NCI-H526 (cell line): ENCODE measurements around the gene UNC45B.
"Not testable (repeated sequence)": the region's sequence is repeated elsewhere in the genome, so short reads cannot be mapped to it uniquely, and the experiment has no call there.

Experiments used
- DNase-seq, 2 experiments: peaks; one replicate each; lab custom pipeline; 2025; lab: John Stamatoyannopoulos, UW

The UNC45B gene

DNA sequence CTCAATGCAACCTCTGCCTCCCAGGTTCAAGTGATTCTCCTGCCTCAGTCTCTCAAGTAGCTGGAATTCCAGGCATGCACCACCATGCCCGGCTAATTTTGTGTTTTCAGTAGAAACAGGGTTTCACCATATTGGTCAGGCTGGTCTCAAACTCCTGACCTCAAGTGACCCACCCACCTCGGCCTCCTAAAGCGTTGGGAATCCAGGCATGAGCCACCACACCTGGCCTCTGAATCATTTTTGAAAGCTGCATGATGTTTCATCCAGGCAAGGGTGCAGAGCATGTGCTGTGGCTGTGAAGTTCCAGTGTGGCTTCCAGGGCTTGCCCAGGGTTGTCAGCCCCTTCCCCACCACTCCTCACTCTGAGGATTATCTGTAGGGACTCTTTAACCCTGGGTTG, 24.7 kb downstream of the UNC45B start:
- DNase-seq = not testable (repeated sequence)

DNA sequence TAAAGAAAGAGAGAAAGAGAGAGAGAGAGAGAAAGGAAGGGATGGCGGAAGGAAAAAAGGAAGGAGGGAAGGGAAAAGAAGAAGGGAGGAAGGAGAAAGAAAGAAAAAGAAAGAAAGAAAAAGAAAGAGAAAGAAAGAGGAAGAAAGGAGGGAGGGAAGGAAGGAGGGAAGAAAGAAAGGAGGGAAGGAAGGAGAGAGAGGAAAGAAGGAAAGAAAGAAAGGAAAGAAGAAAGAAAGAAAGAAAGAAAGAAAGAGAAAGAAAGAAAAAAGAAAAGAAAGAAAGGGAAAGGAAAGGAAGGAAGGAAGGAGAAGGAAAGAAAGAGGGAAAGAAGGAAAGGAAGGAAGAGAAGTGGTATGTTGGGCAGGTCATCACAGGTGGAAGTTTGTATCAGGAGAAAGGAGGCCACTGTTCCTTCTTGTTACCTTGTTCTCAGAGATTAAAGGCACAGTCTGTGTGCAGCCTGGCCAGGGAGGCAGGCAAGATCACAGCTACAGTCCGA, 27.3 kb downstream of the UNC45B start:
- DNase-seq = no peak

- DNase-seq = no peak
Measured at GRCh38 chr17:35175638-35176415, 28.2 kb downstream of the UNC45B start.

DNA sequence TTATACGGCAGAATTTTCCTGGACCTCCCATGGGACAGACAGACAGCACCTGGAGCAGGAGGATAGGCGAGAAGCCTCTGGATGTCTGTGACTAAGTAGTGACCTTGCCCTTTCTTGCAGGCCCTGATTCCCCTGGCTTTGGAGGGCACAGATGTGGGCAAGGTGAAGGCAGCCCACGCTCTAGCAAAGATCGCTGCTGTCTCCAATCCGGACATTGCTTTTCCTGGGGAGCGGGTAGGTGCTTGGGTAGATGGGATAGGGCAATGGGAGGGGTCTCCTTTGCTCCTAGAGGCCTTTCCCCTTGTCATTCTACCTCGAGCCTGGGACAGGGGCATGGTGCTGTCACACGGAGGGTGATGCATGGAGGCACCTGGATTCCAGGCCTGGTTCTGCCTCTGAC, 29.3 kb downstream of the UNC45B start:
- no peak for DNase-seq

DNA sequence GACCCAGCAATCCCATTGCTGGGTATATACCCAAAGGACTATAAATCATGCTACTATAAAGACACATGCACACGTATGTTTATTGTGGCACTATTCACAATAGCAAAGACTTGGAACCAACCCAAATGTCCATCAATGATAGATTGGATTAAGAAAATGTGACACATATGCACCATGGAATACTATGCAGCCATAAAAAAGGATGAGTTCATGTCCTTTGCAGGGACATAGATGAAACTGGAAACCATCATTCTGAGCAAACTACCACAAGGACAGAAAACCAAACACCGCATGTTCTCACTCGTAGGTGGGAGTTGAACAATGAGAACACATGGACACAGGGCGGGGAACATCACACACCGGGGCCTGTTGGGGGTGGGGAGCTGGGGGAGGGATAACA, 31.8 kb downstream of the UNC45B start:
- DNase-seq = not testable (repeated sequence)

DNA sequence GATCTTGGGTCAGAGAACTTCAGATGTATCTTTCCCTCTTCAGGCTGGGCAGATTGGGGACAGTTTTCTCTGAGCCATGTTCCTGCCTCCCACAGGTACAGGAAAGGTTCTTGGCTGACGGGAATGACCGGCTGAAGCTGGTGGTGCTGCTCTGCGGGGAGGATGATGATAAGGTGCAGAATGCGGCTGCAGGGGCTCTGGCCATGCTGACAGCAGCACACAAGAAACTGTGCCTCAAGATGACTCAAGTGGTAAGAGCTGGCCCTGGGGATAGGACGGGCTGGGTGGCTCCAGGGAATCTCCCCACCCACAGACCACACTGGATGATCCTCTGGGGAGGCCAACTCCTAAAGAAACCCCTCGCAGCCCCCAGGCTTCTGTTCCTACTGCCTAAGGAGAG, 35.7 kb downstream of the UNC45B start:
- DNase-seq = no peak

- DNase-seq = no peak
Measured at GRCh38 chr17:35184274-35184673, 36.7 kb downstream of the UNC45B start.

DNA sequence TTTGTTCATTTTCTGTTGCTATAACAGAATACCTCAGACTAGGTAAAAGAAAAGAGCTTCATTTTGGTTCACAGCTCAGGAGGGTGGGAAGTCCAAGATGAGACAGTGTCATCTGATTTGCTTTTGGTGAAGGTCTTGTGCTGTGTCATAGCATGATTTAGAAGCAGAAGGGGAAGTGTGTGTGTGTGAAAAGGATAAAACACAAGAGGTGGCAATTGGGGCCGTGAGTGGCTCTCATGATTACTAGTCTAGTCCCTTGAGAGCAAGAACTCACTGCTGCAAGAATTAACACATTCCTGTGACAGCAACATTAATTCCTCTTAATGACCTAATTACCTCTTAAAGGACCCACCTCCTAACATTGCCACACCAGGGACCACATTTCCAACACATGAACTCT, 38.2 kb downstream of the UNC45B start:
- DNase-seq = no peak

DNA sequence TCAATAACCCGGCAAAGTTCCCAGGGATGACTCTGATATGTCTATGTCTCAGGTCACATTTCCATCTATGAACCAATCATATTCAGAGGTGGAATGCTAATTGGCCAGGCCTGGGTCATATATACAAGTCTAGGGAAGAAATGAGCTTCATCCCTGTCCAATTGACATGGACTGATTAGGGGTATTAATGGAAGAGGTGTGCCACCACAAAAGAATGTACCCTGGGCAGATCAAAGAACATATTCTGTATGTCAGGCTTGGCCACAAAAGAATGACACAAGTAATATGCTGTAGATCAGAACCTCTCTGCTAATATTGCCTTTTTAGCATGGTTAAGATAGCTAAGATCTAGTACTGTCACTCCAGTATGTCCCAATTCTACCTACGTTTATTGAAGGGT, 39.9 kb downstream of the UNC45B start:
- no peak for DNase-seq

GRCh38 chr17:35188111-35188510, 40.5 kb downstream of the UNC45B start:
- DNase-seq = no peak

DNA sequence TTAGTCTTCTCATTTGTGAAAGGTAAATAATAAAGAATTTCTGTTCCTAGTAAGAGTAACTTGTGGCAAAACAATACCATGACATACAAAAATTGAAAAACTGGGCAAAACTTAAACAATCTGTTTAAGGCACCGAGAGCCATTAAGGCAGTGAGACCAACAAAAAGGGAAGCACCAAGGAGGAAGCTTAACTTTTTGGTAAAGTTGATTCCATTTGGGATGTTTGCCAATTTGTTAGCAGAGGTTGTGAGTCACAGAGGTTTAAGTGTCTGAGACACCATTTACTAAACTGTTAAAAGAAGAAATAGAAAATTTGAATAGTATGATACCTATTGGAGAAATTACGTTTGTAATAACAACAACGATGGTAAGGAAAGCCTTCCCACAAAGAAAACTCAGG, 41.7 kb downstream of the UNC45B start:
- no peak for DNase-seq

- DNase-seq = peak in 1 of 2 experiments; percentile 8
Measured at GRCh38 chr17:35191001-35191695, 43.5 kb downstream of the UNC45B start.

- no peak for DNase-seq
Measured at GRCh38 chr17:35192708-35193107, 45.1 kb downstream of the UNC45B start.

DNA sequence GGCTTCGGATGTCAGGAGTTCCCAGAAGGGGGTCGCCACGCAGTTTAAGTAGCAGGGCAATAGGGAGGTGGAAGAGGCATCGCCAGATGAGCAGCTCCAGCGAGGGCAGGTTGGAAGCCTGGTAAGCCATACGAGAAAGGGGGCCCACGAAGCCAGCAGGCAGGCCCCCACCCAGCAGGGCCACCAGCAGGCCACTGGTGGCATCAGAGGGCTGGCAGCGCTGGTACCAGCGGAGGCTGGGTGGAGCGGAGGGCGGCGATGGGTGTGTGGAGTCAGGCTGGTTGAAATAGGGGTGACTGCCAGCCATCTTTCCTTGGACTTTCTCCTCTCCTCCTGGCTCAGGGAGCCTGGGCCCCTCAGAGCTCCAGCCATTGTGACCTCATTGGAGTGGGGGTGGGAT, 46.4 kb downstream of the UNC45B start, which contains the start of gene SLC35G3:
SLC35G3 (minus strand) TSS at position 393 of the 400 bp plus-strand sequence; CDS start at position 307, 86 bp downstream.
- not testable (repeated sequence) for DNase-seq

- not testable (repeated sequence) for DNase-seq
Measured at GRCh38 chr17:35195062-35195461, 47.4 kb downstream of the UNC45B start.

DNA sequence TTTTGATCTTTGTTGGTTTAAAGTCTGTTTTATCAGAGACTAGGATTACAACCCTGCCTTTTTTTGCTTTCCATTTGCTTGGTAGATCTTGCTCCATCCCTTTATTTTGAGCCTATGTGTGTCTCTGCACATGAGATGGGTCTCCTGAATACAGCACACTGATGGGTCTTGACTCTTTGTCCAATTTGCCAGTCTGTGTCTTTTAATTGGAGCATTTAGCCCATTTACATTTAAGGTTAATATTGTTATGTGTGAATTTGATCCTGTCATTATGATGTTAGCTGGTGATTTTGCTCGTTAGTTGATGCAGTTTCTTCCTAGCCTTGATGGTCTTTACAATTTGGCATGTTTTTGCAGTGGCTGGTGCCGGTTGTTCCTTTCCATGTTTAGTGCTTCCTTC, 55.0 kb downstream of the UNC45B start:
- DNase-seq = not testable (repeated sequence)

DNA sequence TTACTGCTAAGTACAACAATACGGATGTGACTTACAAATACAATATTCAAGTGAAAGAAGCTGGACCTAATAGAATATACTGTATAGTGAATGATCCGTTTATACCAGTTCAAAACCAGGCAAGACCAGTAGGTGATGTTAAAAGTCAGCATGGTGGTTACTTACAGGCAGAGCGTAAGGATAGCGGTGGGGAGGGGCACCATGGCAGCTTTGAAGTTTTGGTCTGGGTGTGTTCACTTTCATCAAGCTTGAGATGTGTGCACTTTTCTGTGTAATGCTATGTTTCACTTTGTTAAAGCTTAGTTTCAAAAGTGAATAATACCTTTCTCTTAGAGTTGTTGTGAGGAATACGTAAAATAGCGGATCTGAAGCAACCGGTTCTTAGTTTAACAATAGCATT, 63.1 kb downstream of the UNC45B start:
- no peak for DNase-seq

GRCh38 chr17:35212668-35213067, 65.1 kb downstream of the UNC45B start:
- DNase-seq = no peak

DNA sequence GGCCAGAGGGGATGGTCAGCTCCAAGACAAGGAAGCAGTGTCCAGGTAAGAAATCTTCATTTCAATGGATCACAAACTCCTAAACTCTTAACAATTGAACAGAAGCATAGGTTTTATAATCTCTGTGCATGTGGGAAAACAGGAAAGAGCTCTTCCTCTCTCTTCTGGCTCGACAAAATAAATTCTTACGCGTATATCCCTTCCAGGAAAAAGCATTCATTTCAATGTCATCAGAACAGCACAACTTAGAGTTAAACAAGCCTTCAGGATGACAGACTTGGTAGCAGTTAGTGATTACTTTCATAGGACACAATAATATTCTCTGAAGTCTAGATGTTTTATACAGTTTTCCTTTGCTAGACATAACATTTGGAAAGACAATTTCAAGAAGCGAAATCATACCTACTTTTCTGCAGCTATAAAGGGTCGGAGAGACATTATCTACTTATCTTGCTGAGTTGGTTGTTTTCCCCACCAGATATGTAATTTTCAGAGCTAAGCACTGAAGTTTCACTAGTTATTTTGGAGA, 65.9 kb downstream of the UNC45B start:
- DNase-seq = no peak

- no peak for DNase-seq
Measured at GRCh38 chr17:35214192-35214591, 66.6 kb downstream of the UNC45B start.

DNA sequence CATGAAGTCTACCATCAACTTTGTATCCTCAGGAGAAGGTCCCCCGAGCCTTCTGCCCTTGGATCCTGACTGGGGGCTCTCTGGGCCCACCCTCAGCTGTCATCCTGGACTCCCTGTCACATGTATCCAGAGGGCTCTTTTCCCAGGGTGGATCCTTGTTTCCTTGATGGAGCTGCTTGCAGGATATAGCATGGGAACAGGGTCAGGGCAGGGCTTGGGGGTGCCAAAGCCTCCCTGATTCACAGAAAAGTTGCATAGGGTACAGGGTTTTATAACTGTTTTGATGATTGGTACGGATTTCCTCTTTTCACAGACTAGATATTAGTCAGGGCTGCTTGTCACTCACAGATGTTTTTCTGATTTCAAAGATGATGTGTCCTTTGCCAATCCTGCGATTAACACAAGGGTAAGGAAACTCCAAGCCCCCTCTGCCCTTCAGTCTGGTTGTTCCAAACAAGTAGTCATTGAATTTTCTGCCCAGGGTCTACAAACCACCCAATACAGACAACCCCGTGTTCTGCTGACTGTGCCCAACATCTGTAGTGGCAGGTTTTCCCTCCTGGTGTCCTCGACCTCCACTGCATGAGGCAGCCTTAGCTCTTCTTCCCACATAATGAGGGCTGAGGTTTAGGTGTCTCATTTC, 67.1 kb downstream of the UNC45B start:
- no peak for DNase-seq

DNA sequence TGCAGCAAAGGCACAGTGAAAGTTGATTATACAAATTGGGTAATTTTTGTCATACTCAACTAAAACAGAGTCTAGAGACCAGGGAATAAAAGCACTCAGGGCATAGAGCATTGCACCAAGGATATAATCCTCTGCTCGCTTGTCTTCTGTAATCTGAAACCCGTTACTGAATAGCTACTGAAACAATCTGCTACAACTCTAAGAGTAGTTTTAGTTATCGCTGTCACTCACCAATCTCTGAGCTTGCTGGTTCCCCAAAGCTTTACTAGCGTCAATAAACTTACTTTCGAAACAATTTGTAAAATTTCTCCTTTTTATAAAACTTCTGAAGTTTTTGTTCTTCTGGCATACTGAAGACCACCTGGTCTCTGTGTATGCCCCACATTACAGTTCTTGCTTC, 69.5 kb downstream of the UNC45B start:
- no peak for DNase-seq
